ENCODE results near the gene KIN.
"Not testable (repeated sequence)": the region's sequence is repeated elsewhere in the genome, so short reads cannot be mapped to it uniquely, and the experiment has no call there.

Gene KIN

GRCh38 chr10:7787857-7788638 lies at the start of gene KIN, which contains the start of gene ATP5F1C:
Gene KIN (minus strand): TSS chr10:7787993. CDS start chr10:7787933, 60 bp downstream.
Gene ATP5F1C (plus strand): TSS chr10:7788177. CDS start chr10:7788208, 31 bp downstream.
- peak; percentile 90 for DNase-seq

GRCh38 chr10:7836571-7836970 lies 48.8 kb upstream of the KIN start:
- DNase-seq: no peak

- DNase-seq: no peak
Observed at GRCh38 chr10:7834262-7834661, 46.5 kb upstream of the KIN start.

DNA sequence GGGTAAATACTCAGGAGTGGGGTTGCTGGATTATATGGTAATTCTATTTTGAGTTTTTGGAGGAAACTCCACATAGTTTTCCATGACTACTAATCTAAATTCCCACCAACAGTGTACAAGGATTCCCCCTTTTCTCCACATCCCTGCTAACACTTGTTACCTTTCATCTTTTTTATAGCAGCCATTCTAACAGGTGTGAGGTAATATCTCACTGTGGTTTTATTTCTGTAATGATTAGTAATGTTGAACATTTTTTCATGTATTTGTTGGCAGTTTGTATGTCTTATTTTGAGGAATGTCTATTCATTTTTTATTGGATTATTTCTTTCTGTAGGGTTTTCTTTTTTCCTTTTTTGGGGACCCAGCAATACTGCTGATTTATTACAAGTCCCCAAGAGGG lies 45.4 kb upstream of the KIN start:
- no peak for DNase-seq

DNA sequence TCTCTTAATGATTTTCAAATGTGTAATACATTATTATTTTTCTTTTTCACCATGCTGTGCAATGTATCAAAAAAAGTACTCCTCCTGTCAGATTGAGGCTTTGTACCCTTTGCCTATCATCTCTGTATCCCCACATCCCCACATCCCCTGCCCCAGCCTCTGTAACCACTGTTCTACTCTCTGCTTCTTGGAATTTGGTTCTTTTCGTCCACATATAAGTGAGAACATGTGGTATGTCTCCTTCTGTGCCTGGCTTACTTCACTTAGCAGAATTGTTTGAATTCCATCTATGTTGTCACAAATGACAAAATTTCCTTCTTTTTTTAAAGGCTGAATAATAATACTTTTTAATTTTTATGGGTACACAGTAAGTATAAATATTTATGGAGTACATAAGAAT lies 44.3 kb upstream of the KIN start:
- DNase-seq: no peak

- DNase-seq: no peak
Observed at GRCh38 chr10:7829289-7829834, 41.6 kb upstream of the KIN start.

- no peak for DNase-seq
Observed at GRCh38 chr10:7826971-7827370, 39.2 kb upstream of the KIN start.

DNA sequence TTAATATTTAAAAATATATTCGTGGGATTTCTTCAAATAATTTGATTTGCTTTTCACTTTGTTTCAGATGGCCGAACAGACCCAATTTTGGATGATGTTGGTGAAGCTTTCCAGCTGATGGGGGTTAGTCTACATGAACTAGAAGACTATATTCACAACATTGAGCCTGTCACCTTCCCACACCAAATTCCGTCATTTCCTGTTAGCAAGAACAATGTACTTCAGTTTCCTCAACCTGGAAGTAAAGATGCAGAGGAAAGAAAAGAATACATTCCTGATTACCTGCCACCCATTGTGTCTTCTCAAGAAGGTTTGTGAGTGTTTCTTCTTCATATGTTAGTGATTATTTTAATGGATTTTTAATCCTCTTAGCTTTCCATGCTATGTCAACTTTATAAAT lies 36.5 kb upstream of the KIN start:
- no peak for DNase-seq

DNA sequence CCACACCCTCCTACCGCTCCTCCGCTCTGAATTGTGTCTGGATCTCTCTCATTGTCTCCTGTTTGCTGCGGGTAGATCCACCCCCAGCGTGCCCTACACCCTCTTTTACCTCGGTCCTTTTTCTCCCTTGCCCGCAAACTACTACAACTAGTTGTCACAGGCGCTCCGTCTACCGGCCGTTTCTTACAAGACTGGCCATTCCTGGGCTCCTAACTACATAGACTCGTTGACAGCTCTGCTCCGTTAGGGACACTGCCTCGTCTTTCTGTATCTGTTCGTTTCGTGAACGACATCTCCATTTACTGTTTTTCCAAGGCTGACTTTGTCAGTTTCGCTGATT lies 31.3 kb upstream of the KIN start:
- DNase-seq: no peak

- DNase-seq: peak; percentile 76
Observed at GRCh38 chr10:7818295-7819120, 30.7 kb upstream of the KIN start, which contains the start of gene TAF3. Gene TAF3 (plus strand): TSS chr10:7818505. CDS start chr10:7818710, 205 bp downstream.

- no peak for DNase-seq
Observed at GRCh38 chr10:7817984-7818294, 30.1 kb upstream of the KIN start.

DNA sequence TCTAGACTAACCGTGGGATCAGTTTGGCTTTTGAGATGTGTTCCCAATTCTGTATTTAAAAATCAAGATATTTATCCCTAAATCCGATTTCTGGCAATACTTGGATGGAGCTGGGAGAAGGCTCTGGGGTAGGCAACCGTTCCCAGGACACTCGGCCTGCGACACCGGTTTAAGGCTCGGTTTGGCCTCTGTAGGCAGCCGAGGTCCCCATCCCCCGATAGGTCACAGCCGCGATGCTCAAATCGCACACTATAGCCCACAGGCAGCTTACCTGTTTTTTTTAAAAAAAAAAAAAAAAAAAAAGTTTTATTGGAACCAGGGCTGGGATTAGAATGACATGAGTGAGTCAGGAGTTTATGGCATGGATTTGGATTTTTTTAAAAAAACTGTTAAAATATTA lies 29.8 kb upstream of the KIN start:
- DNase-seq: no peak

DNA sequence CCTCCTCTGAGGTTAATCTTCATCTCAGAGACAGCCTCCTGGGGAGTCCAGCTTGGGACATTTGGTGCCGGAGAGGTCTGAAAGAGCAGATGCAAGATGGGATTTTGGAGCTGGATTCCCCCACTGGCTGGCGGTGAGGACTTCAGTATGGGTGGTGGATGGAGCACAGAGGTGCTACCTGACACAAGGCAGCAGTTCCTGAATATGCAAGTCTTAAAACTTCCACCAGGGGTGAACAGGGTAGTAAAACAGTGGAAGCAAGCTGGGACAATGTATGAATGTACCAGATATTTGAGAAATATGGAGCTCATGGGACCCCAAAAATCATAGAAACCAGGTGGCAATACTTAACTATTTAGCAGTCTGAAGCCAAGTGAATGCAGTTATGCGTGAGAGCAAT lies 25.7 kb upstream of the KIN start:
- DNase-seq: no peak

DNA sequence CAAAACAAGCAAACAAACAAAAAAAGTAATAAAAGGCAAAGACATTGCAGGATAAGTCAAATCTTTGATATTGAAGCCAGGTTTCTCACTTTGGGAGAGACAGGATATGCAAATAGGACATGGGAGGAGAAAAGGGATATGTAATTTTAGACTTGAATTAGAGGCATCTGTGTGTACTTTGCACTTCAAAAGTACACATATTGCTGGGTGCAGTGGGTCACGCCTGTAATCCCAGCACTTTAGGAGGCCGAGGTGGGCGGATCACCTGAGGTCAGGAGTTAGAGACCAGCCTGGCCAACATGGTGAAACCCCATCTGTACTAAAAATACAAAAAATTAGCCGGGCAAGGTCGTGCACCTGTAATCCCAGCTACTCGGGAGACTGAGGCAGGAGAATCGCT lies 23.9 kb upstream of the KIN start:
- not testable (repeated sequence) for DNase-seq

DNA sequence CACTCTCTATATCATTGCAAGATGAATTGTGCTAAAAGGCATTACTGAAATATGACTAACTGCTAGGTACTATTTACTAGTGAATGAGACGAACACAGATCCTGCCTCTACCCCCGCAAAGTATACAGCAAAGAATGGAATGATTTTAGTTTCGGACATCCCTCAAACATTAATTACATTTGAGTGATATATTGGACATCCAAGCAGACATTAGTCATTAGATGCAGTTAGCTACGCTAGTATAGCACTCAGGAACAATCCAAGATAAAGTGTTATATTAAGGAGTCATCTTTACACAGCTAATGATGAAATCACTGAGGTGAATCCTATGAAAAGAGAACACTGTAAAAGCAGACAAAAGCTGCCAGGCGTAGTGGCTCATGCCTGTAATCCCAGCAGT lies 23.2 kb upstream of the KIN start:
- no peak for DNase-seq

DNA sequence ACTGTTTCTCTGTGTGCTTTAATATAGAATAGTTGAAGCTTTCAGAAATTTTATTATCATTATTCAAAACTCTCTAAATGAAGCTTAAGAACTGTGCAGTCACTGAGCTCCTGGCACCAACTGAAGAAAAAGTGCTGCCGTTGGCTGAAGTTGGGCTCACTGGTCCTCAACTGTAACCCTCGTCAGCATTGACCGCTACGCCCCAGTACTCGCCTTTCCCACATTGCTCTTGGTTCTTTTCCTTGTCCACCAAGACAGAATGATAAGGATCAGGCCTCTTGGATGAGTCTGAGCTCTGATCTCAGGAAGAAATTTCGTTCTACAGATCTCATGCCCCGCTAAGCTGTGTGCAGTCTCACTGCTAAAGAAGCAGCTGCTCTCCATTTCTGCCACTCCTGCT lies 22.6 kb upstream of the KIN start:
- no peak for DNase-seq

- no peak for DNase-seq
Observed at GRCh38 chr10:7808686-7809267, 21.0 kb upstream of the KIN start.

DNA sequence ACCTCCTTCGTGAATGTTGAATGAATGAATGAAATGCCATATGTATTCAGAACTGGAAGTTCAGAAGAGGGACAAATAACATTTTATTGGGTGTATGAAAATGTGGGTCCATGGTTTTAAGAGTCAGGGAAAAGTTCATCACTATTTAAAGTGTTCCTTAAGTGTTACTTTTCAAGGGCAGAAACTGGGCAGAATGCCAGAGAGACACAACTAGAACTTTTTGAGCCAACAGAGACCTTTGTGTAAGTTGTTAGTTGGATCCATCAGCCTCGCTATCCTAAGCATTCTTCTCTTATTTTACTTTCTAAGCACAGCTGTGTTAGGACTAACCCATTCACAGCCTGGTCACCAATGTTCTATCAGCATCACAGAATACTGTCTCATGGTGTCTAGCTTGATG lies 16.9 kb upstream of the KIN start:
- DNase-seq: no peak

DNA sequence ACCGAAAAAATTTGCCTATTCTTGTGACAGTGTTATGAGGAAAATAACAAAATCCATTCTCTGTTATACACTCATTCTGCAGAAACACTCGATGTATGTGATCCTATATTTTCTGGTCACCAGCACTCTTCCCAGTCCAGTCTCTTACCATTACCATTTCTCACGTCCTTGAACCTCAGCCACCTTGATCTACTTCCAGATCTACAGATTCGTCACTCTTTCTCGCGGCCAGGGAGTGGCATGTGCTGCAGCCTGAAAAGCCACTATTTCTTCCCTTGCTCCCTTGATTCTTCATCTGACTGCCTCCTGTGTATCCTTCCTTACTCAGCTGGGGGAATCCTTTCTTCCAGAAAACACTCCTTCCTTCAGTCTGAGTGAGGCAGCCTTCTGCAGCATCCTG lies 16.4 kb upstream of the KIN start:
- DNase-seq: no peak

DNA sequence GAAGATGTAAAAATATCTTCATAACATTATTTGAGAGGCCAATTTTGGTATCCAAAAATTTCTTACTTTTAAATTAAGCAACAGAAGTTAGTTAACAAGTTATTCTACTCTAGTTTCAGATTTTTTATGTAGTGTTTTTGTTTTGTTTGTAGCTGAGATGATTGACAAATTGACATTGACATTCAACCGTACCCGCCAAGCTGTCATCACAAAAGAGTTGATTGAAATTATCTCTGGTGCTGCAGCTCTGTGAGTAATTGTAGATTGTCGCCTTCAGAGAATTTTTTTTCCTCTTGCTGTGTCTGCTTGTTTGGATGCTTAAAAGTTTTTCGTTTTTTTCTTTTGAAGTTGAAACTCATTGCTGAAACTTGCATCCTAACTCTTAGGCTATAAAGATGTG lies 14.8 kb upstream of the KIN start:
- no peak for DNase-seq

GRCh38 chr10:7797582-7797981 lies 9.8 kb upstream of the KIN start:
- DNase-seq: no peak

- no peak for DNase-seq
Observed at GRCh38 chr10:7795605-7796004, 7.8 kb upstream of the KIN start.

DNA sequence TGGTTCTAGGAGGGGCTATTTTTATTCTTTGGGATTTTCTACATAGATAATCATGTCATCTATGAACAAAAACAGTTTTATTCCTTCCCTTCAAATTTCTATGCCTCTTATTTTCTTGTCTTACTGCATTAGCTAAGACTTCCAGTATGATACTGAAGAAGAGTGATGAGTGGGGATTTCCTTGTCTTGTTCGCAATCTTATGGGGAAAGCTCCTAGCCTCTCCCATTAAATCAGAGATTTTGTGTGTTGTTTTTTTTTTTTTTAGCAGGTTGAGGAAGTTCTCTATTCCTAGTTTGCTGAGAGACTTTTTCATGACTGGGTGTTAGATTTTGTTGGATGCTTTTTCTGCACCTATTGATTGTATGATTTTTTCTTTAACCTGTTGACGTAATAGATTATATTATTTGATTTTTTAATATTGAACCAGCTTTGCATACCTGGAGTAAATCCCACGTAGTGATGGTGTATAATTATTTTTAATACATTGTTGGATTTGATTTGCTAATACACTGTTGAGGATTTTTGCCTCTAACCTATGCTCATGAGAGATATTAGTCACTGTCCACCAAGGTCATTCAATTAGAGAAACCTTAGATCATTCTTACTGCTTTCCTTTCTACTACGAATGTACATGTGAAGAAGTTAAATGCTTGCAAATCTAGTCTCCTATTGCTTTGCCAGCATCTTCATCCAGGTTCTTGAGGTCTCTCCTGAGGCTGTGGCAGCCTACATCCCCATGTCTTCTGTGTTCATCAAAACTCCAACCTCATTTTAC lies 6.6 kb upstream of the KIN start:
- DNase-seq: no peak

All from NCI-H1694 (cell line).